OCI-LY1 (cell line): ENCODE measurements around the gene EPYC.

ENCODE experiments used
- EZH2 ChIP-seq: fragments of 200-600 bp; sonication (generic), shearing (Covaris generic); IDR thresholded peaks from 2 replicates; pipeline ENCODE4 v1.8.0; 2017; ENCODE audit warnings: borderline replicate concordance, mixed run types, mild to moderate bottlenecking, antibody characterized with exemption, low read length, moderate library complexity, mixed read lengths
- TF ChIP-seq, protein P1 (sequence below): fragments of 200-600 bp; sonication (generic), shearing (Covaris generic); IDR thresholded peaks from 2 replicates; pipeline ENCODE4 v1.5.1; 2017; ENCODE audit warnings: mild to moderate bottlenecking, antibody characterized with exemption, low read length, moderate library complexity, mixed read lengths

DNA sequence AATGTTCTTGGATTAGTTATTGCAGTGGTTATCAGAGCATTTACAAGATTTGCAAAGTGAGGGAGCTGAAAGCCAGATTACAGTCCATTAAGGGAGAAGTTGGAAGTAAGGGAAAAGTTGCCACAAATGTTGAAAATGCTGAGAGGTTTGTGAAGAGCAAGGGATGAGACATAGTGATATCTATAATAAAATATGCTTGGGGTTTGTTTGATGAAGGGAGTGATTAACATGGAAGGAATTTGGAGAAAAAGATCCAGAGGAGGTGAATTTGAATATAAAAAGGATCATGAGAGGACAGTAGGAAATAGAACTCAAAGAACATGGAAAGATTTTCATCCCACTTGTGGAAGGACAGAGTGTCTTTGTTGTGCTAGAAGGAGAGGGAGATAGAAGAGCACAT is 30.5 kb downstream of the EPYC start:
- TF ChIP-seq, protein P1, sequence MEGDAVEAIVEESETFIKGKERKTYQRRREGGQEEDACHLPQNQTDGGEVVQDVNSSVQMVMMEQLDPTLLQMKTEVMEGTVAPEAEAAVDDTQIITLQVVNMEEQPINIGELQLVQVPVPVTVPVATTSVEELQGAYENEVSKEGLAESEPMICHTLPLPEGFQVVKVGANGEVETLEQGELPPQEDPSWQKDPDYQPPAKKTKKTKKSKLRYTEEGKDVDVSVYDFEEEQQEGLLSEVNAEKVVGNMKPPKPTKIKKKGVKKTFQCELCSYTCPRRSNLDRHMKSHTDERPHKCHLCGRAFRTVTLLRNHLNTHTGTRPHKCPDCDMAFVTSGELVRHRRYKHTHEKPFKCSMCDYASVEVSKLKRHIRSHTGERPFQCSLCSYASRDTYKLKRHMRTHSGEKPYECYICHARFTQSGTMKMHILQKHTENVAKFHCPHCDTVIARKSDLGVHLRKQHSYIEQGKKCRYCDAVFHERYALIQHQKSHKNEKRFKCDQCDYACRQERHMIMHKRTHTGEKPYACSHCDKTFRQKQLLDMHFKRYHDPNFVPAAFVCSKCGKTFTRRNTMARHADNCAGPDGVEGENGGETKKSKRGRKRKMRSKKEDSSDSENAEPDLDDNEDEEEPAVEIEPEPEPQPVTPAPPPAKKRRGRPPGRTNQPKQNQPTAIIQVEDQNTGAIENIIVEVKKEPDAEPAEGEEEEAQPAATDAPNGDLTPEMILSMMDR: no peak
- no peak for TF ChIP-seq EZH2
